GM12875 (cell line): ENCODE results near the gene EIF4E3.

ENCODE experiments used
- H3K4me3 ChIP-seq: one replicate; pipeline ENCODE4 v1.5.1; 2011; ENCODE audit warnings: low read depth, low read length, control low read depth
- TF ChIP-seq, protein P1 (sequence below): IDR thresholded peaks from 2 replicates; pipeline ENCODE4 v1.5.1; 2011; ENCODE audit warnings: low read depth, mild to moderate bottlenecking, control low read depth, inconsistent platforms, low read length, moderate library complexity, borderline replicate concordance; ENCODE audit not compliant: insufficient read depth

The EIF4E3 gene

DNA sequence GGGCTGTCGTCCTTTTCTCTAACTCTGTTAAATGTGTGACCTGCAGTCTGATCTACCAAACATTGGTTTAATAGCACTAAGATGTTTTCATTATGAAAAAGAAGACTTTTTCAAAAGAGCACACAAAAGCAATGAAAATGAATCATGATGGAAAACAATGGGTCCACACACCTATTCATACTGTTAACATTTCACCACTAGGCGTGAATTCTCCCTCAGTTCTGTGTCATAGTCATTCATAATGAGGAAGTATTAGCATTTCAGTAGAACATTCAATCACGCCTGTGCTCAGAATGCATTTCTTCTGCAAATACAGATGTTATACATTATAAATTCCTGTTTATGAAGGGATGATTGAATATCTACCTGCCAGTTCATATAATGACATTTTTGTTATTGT, 35.9 kb downstream of the EIF4E3 start:
- TF ChIP-seq, protein P1, sequence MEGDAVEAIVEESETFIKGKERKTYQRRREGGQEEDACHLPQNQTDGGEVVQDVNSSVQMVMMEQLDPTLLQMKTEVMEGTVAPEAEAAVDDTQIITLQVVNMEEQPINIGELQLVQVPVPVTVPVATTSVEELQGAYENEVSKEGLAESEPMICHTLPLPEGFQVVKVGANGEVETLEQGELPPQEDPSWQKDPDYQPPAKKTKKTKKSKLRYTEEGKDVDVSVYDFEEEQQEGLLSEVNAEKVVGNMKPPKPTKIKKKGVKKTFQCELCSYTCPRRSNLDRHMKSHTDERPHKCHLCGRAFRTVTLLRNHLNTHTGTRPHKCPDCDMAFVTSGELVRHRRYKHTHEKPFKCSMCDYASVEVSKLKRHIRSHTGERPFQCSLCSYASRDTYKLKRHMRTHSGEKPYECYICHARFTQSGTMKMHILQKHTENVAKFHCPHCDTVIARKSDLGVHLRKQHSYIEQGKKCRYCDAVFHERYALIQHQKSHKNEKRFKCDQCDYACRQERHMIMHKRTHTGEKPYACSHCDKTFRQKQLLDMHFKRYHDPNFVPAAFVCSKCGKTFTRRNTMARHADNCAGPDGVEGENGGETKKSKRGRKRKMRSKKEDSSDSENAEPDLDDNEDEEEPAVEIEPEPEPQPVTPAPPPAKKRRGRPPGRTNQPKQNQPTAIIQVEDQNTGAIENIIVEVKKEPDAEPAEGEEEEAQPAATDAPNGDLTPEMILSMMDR, result no peak
- H3K4me3 ChIP-seq, result no peak overlapping the region

DNA sequence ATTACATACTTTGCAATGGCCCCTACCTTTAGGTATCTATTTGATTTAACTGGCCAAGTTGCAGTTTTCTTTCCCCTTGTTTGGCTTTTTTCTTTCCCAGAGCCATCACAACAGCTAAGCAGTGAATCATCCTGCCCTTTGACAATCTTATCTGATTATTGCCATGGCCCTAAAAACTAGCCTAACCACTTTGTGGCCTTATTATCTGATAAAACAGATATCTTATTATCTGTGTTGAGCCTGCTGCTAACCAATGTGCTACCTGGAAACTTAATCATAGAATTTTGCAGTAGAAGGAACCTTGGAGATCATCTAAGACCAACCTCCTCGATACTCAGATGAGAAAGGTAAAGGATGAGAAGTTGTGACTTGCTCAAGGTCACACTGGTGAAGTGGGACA, 37.1 kb downstream of the EIF4E3 start:
- TF ChIP-seq, protein P1, result no peak
- H3K4me3 ChIP-seq, result no peak overlapping the region

DNA sequence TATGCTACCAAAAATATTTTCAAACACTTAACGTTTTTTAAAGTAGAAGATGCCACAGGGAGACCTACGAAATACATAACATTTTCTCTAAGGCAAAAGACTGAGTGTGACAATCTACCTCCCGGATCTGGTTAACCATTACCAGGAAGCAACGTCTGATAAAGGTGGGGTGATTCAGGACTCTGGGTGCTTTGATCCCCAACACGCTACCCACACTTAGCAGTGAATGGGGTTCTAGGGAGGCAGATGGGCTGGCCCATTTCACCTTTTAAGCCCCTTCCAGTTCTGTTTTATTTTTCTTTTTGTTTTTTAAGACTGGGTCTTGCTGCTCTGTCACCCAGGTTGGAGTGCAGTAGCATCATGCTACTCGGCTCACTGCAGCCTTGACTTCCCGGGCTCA, 39.5 kb downstream of the EIF4E3 start:
- TF ChIP-seq, protein P1, result no peak
- H3K4me3 ChIP-seq, result no peak overlapping the region

DNA sequence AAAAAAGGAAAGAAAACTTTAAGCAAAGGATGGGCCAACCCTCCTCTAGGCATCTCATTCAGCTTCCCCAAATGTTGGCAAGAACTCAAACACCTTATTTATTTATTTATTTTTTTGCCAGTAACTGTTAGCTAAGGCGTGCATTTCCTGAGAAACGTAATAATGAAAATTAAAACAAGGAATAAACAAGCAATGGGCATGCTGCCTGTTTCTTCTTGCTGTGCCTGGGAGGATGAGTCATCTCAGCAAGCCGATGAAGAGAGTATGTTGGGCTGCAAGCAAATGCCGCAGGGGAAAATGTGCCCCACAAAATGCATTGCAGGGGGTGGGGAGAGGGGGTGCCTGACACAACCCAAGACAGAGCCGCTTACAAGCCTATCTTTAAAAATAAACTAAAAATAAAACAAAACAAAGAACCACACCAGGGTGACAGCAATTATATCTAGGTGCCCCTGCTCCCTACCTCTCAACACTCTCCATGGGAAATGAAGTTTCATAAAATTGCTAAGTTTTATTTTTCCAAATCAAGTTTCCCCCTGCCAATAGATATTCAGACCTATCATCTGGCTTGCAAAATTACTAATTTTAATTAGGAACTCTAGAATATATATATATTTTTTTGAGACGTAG, 40.3 kb downstream of the EIF4E3 start:
- no peak overlapping the region for H3K4me3 ChIP-seq
- TF ChIP-seq, protein P1, result no peak

DNA sequence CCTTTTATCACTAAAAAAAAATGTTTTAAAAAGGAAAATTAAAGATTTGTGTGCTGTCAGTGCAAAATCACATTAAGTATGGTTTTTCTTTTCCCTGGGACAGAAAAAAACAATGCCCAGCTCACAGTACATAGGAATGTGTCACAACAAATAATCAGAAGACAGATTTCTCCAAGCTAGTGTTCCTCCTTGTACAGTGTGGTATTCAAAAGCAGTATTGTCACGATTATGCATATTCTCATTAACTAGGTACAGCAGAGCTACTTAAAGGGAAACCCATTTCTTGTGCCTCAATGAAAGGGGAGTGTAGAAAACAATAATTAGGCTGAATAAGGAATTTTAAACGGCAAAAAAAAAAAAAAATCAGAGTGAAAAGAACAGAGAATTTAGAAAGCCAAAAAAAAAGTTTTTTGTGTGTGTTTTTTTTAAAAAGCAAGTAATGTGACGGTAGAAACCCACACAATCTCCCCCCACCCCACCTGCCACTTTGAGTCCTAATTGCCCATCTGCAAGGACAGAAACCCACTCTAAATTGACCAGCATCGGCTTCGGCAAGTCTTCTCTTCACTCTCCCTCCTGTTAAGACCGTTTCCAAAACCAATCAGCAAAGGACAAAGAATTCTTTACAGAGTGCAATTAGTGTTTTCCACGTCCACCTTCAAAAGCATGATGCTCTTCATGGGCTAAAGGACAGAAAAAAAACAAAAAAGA, 41.0 kb downstream of the EIF4E3 start:
- TF ChIP-seq, protein P1, result no peak

DNA sequence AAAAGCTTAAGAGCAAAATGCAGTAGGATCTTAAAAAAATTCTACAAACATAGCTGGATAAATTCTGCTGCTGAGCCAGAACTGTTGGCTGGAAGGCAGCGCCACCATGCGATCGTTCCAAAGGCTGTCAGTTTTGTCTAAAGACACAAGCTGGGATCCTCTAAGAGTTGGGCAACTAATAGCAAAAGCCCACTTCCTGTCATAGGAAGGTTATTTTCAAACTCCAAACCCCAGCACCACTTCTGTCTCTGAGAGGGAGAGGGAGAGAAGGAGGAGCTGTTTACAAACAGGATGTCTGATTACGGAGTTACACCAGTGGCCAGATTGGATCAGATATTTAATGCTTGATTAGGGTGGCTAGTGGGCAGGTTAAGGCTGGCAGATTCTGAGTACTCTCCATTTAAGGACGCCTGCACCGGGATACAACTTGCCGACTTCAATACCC, 44.0 kb downstream of the EIF4E3 start:
- TF ChIP-seq, protein P1, result peak; percentile 72
- H3K4me3 ChIP-seq, result no peak overlapping the region

More for the DNA sequence above, 41.0 kb downstream of the EIF4E3 start:
- no peak overlapping the region for H3K4me3 ChIP-seq

DNA sequence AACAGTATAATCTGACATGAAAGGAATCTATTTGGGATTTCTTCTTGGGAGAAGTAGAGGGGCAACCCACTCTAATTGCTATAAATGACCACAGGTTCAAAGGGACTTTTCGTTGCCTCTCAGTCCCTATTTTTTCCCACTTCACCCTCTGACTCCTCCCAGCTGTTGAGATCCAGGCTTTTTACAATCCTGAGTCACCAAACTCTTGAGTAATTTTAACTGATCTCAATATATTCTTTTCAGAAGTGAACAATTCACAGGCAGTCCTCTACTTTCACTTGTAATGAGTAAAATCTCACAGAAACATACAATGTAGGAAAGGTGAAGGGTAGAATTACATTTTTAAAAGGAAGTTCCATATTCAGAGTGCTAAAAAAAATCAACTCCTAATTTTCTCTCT, 44.6 kb downstream of the EIF4E3 start:
- TF ChIP-seq, protein P1, result no peak
- no peak overlapping the region for H3K4me3 ChIP-seq
